HCT116 (cell line): ENCODE results near the gene TAF10. TPM values are rescaled to one million over a fixed set of nuclear protein-coding genes. Genes with fewer than 3 reads are reported as not detected.
A peak's percentile ranks its signal among the peaks of the same experiment; 100 is the strongest.

Experiments
- ATAC-seq: fragments of 200-7000 bp; cut with Tn5 transposase; 2 replicates; pipeline ENCODE4 v1.9.1; 2020; ENCODE audit warnings: mild to moderate bottlenecking, moderate library complexity
- BruUV-seq: library from RNA; stranded (reverse); fragments of 400-500 nt; replicated peaks from 2 replicates; lab custom pipeline; 2021; lab: Mats Ljungman, UMichigan
- CTCF ChIA-PET: fragments of 300-600 bp; sonication (Branson Sonifier 250); formaldehyde crosslinking; loops from one replicate; lab custom pipeline; 2021; ENCODE audit warnings: antibody characterized with exemption; lab: Charles Lee
- POLR2A ChIA-PET: fragments of 300-600, 350-600 bp; sonication (Branson Sonifier 250); formaldehyde crosslinking; loops from one replicate; lab custom pipeline; 2021; ENCODE audit warnings: antibody characterized with exemption; lab: Charles Lee
- RAD21 ChIA-PET, 2 experiments: fragments of 300-600 bp; sonication (Branson Sonifier 250); formaldehyde crosslinking; loops; one replicate each; lab custom pipeline; 2023; ENCODE audit warnings: low total read pairs in 2 of 2; ENCODE audit not compliant: uncharacterized antibody in 2 of 2, unreplicated experiment in 2 of 2, low non-redundant PET in 1 of 2; lab: Charles Lee
- DNase-seq: peaks from one replicate; pipeline ENCODE4 v3.0.0-alpha.2; 2010; ENCODE audit warnings: low read depth, low spot score
- H2AFZ ChIP-seq: fragments of 200-600 bp; shearing (Covaris generic), sonication (generic); 2 replicates; pipeline ENCODE4 v1.6.1; 2017; ENCODE audit warnings: low read depth, mixed run types, mixed read lengths, antibody characterized with exemption, low read length; ENCODE audit not compliant: poor library complexity, severe bottlenecking
- H3K27ac ChIP-seq: 2 replicates; pipeline ENCODE4 v1.5.1; 2012; ENCODE audit warnings: low read depth, low read length
- H3K27me3 ChIP-seq: fragments of 200-600 bp; sonication (generic); 2 replicates; pipeline ENCODE4 v1.6.1; 2016; ENCODE audit warnings: mixed run types, low read length, mixed read lengths; ENCODE audit not compliant: insufficient read depth
- H3K36me3 ChIP-seq, 2 experiments: fragments of 200-500 bp in 1 of 2; fragments of 200-600 bp in 1 of 2; sonication (Bioruptor generic) in 1 of 2; sonication (generic) in 1 of 2; 2 replicates each; pipeline versions ENCODE4 v1.5.1 to v1.6.1; 2014 to 2016; ENCODE audit warnings: low read length in 2 of 2, inconsistent platforms in 1 of 2, mixed read lengths in 1 of 2, mixed run types in 1 of 2; ENCODE audit not compliant: insufficient read depth in 2 of 2, control insufficient read depth in 1 of 2
- H3K4me1 ChIP-seq, 2 experiments: fragments of 200-600 bp in 1 of 2; sonication (generic) in 1 of 2; 2 replicates each; pipeline versions ENCODE4 v1.5.1 to v1.6.1; 2012 to 2017; ENCODE audit warnings: low read length in 2 of 2, inconsistent platforms in 1 of 2, mild to moderate bottlenecking in 1 of 2, mixed read lengths in 1 of 2, mixed run types in 1 of 2, moderate library complexity in 1 of 2; ENCODE audit not compliant: insufficient read depth in 2 of 2, control insufficient read depth in 1 of 2
- H3K4me2 ChIP-seq: fragments of 200-600 bp; sonication (generic); 2 replicates; pipeline ENCODE4 v1.6.1; 2017; ENCODE audit warnings: mixed run types, low read length, mixed read lengths
- H3K4me3 ChIP-seq, 2 experiments: fragments of 200-600 bp in 1 of 2; sonication (generic) in 1 of 2; replicated peaks in 1 of 2; 2 replicates each; pipeline ENCODE4 v1.5.1; 2011 to 2016; ENCODE audit warnings: low read length in 2 of 2, control low read depth in 1 of 2, low read depth in 1 of 2, mild to moderate bottlenecking in 1 of 2, mixed read lengths in 1 of 2, mixed run types in 1 of 2
- H3K79me2 ChIP-seq: fragments of 200-600 bp; sonication (generic); 2 replicates; pipeline ENCODE4 v1.6.1; 2017; ENCODE audit warnings: mild to moderate bottlenecking, mixed run types, low read length, moderate library complexity, mixed read lengths; ENCODE audit not compliant: insufficient read depth
- H3K9ac ChIP-seq: fragments of 200-600 bp; sonication (generic); 2 replicates; pipeline ENCODE4 v1.6.1; 2016; ENCODE audit warnings: low read length, mixed read lengths
- H3K9me2 ChIP-seq: fragments of 200-600 bp; sonication (generic), shearing (Covaris generic); 2 replicates; pipeline ENCODE4 v1.6.1; 2017; ENCODE audit warnings: mixed run types, mild to moderate bottlenecking, moderate library complexity; ENCODE audit not compliant: insufficient read depth
- H3K9me3 ChIP-seq, 2 experiments: fragments of 200-500 bp in 1 of 2; fragments of 200-600 bp in 1 of 2; sonication (Bioruptor generic) in 1 of 2; sonication (generic) in 1 of 2; 2 replicates each; pipeline ENCODE4 v1.6.1; 2014 to 2017; ENCODE audit warnings: low read length in 2 of 2, mixed read lengths in 2 of 2, inconsistent platforms in 1 of 2, low read depth in 1 of 2, mild to moderate bottlenecking in 1 of 2, mixed run types in 1 of 2, moderate library complexity in 1 of 2; ENCODE audit not compliant: control insufficient read depth in 1 of 2, insufficient read depth in 1 of 2
- H4K20me1 ChIP-seq: fragments of 200-600 bp; sonication (generic), shearing (Covaris generic); 2 replicates; pipeline ENCODE4 v1.6.1; 2017; ENCODE audit warnings: mixed run types, mild to moderate bottlenecking, moderate library complexity; ENCODE audit not compliant: insufficient read depth
- MAX ChIP-seq: IDR thresholded peaks from 2 replicates; pipeline ENCODE4 v1.6.1; 2012
- POLR2A ChIP-seq: IDR thresholded peaks from 2 replicates; pipeline ENCODE4 v1.7.0; 2011; ENCODE audit warnings: borderline replicate concordance; ENCODE audit not compliant: insufficient read depth, insufficient read length; ENCODE audit errors: extremely low read depth
- REST ChIP-seq: IDR thresholded peaks from 2 replicates; pipeline ENCODE4 v1.6.1; 2012; ENCODE audit warnings: low read depth
- intact Hi-C: fragments of 100-400 bp; cut with micrococcal nuclease; formaldehyde crosslinking; loops from 2 replicates; pipeline ENCODE4 v1.10.0; 2022
- total RNA-seq: library from RNA; stranded (reverse); gene quantifications from one replicate; pipeline ENCODE4 v1.2.1, GENCODE V29; 2021; ENCODE audit not compliant: unreplicated experiment

Gene TAF10
- total RNA-seq, 1 experiment from 2014 or later, result 151 TPM

- ATAC-seq (no peak), DNase-seq (no peak)
- no peak overlapping the region; the same call in 1 of the 2 replicates for H3K27ac ChIP-seq
- H4K20me1 ChIP-seq, result no peaks in the 10 kb centered on the region
- H3K79me2 ChIP-seq, result peaks cover 58% of the 10 kb centered on the region
- ChIA-PET RAD21 (no interaction called here), POLR2A (interaction anchor here (1.6 kb wide), 1 partner anchor 9 kb away, joined by 5 read pairs; the partner anchor contains the start of gene TPP1), CTCF (no interaction called here)
- intact Hi-C loops, result no loop called here
- H3K27me3 ChIP-seq, result no peaks in the 10 kb centered on the region
- H3K9me3 ChIP-seq, result no peaks in the 10 kb centered on the region
- no peak overlapping the region for H2AFZ ChIP-seq
- no peak overlapping the region for H3K4me3 ChIP-seq
- TF ChIP-seq MAX, result no peak
- TF ChIP-seq POLR2A, result peak; percentile 25
- H3K4me1 ChIP-seq, result peaks cover 25 to 56% of the 10 kb centered on the region in 2 experiments
- no TSS peak for BruUV-seq
- no peak overlapping the region for H3K9ac ChIP-seq
- H3K4me2 ChIP-seq, result no peak overlapping the region
- H3K9me2 ChIP-seq, result no peaks in the 10 kb centered on the region
- peaks cover 21 to 43% of the 10 kb centered on the region in 2 experiments for H3K36me3 ChIP-seq
These were observed 2.5 kb downstream of the TAF10 start for GRCh38 chr11:6609502-6610015.

- Histone ChIP-seq H4K20me1 (no peaks in the 10 kb centered on the region), H2AFZ (no peak overlapping the region), H3K4me1 (peaks cover 25 to 59% of the 10 kb centered on the region in 2 experiments), H3K4me3 (no peak overlapping the region), H3K9me3 (no peaks in the 10 kb centered on the region), H3K36me3 (peaks cover 21 to 42% of the 10 kb centered on the region in 2 experiments), H3K9ac (no peak overlapping the region), H3K27me3 (no peaks in the 10 kb centered on the region)
- no peak for DNase-seq
- ChIA-PET RAD21 (no interaction called here), CTCF (no interaction called here), POLR2A (no interaction called here)
- no TSS peak for BruUV-seq
- TF ChIP-seq POLR2A, result peak; percentile 19
- no peak for TF ChIP-seq REST
- TF ChIP-seq, all 23 proteins: peak for 1
- peaks cover 65% of the 10 kb centered on the region for H3K79me2 ChIP-seq
- H3K9me2 ChIP-seq, result no peaks in the 10 kb centered on the region
- ATAC-seq, result no peak
- intact Hi-C loops, result no loop called here
- no peak overlapping the region for H3K27ac ChIP-seq
- no peak overlapping the region for H3K4me2 ChIP-seq
These were observed 3.1 kb downstream of the TAF10 start for GRCh38 chr11:6608726-6609501.
